MM.1S (cell line): Measurements from ENCODE around the gene TGFBR3L.

Experiments
- EZH2 ChIP-seq: fragments of 300-600 bp; sonication (generic); optimal IDR thresholded peaks from 2 replicates; pipeline ENCODE3; 2017; ENCODE audit warnings: low read depth, mild to moderate bottlenecking, antibody characterized with exemption, low read length, mixed read lengths
- TF ChIP-seq, protein P1 (sequence below): fragments of 300-600 bp; sonication (generic); IDR thresholded peaks from 2 replicates; pipeline ENCODE4 v1.5.1; 2016; ENCODE audit warnings: antibody characterized with exemption, low read length, mixed read lengths

GRCh38 chr19:7953060-7953459 lies 38.4 kb downstream of the TGFBR3L start:
- TF ChIP-seq, protein P1, sequence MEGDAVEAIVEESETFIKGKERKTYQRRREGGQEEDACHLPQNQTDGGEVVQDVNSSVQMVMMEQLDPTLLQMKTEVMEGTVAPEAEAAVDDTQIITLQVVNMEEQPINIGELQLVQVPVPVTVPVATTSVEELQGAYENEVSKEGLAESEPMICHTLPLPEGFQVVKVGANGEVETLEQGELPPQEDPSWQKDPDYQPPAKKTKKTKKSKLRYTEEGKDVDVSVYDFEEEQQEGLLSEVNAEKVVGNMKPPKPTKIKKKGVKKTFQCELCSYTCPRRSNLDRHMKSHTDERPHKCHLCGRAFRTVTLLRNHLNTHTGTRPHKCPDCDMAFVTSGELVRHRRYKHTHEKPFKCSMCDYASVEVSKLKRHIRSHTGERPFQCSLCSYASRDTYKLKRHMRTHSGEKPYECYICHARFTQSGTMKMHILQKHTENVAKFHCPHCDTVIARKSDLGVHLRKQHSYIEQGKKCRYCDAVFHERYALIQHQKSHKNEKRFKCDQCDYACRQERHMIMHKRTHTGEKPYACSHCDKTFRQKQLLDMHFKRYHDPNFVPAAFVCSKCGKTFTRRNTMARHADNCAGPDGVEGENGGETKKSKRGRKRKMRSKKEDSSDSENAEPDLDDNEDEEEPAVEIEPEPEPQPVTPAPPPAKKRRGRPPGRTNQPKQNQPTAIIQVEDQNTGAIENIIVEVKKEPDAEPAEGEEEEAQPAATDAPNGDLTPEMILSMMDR: no peak
- no peak for TF ChIP-seq EZH2
